ENCODE results near the gene POLR2I. TPM values are rescaled to one million over a fixed set of nuclear protein-coding genes. Genes with fewer than 3 reads are reported as not detected.
"Not testable (repeated sequence)": the region's sequence is repeated elsewhere in the genome, so short reads cannot be mapped to it uniquely, and the experiment has no call there.

POLR2I gene
- total RNA-seq, 2 donors from 2014 or later = 40.7 to 42.4 TPM

DNA sequence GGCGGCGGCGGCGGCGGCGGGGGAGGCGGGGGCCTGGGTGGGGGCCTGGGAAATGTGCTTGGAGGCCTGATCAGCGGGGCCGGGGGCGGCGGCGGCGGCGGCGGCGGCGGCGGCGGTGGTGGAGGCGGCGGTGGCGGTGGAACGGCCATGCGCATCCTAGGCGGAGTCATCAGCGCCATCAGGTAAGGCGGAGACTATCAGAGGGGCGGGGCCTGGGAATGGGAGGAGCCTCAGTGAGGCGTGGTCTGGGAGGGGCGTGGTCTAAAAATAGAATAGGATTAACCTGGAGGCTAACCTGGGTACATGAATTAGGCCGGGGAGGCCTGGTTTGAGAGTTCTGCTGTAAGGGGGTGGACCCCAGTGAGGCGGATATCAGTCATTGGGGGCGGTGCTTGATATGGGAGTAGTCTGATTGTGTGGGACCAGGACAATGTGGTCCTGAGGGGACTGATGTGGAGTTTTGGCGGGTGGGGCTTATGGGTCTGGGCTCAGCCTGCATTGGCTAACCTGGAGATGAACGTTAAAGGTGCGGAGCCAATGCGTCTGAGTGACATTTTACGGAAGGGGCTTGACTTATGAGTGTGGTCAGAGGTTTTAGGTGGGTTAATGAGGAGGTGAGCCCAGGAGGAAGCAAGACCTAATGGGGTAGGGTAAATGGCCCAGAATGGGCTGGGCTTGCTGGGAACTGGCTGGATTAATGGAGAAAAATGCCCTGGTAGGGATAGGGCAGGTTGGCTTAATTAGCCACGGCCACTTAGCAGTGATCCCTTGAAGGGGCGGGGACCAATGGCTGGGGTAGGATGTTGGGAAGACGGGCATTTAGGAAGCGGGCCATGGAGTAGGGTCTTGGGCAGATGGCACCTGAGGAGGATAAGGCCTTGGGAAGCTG lies 26.6 kb upstream of the POLR2I start:
- ATAC-seq = peak; percentile 81 to 87

DNA sequence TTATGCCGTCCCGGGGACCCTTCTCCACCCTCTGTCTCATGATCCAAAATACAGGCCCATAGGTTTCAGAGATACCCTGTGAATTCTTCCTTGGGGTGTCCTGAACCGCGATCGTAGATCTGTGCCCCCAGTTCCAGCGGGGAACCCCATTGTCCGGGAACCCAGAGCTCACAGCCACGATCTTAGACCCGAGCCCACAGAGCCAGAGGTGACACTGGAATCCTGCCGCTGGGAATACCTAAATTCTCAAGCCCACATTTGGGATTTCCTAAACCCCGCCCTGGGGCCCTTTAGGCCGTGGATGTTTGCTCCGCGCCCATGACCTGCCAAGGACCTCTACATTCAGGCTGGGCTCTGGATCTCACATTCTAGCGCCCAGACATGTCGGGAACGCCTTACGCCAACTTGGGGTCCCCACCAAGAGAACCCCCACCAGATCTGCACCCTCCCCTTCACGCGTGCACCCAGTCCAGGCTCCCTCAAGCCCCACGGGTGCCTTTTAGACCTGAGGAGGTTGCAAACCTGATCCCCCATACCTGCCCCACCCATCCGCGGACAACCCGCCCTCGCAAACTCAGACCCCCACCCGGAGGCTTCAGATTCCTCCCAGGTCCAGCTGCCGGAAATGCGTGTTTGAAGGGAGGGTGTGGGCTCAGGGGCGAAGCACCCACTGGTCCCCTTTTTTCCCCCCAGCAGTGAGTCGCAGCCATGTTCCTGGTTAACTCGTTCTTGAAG lies 25.8 kb upstream of the POLR2I start:
- Mint-ChIP-seq H3K4me1 (ENCODE audit: low read depth in 2 of 2) (peaks cover 15 to 16% of the 10 kb centered on the region in 2 donors), H3K27me3 (peaks cover 0 to 3% of the 10 kb centered on the region in 2 donors), H3K4me3 (peak overlapping the region; percentile 91), H3K36me3 (peaks cover 7% of the 10 kb centered on the region), H3K9me3 (no peaks in the 10 kb centered on the region), H3K27ac (peak overlapping the region; percentile 94 to 97)
- DNase-seq (ENCODE audit: low spot score) (no peak), ATAC-seq (peak; percentile 12 to 17)

More for the DNA sequence above, 26.6 kb upstream of the POLR2I start:
- Mint-ChIP-seq H3K4me1 (ENCODE audit: low read depth in 2 of 2) (peaks cover 15 to 16% of the 10 kb centered on the region in 2 donors), H3K27me3 (peaks cover 0 to 3% of the 10 kb centered on the region in 2 donors), H3K9me3 (no peaks in the 10 kb centered on the region), H3K4me3 (peak overlapping the region; percentile 91), H3K27ac (peak overlapping the region; percentile 94 to 97), H3K36me3 (peaks cover 7% of the 10 kb centered on the region)
- DNase-seq (ENCODE audit: low spot score) = peak; percentile 88

DNA sequence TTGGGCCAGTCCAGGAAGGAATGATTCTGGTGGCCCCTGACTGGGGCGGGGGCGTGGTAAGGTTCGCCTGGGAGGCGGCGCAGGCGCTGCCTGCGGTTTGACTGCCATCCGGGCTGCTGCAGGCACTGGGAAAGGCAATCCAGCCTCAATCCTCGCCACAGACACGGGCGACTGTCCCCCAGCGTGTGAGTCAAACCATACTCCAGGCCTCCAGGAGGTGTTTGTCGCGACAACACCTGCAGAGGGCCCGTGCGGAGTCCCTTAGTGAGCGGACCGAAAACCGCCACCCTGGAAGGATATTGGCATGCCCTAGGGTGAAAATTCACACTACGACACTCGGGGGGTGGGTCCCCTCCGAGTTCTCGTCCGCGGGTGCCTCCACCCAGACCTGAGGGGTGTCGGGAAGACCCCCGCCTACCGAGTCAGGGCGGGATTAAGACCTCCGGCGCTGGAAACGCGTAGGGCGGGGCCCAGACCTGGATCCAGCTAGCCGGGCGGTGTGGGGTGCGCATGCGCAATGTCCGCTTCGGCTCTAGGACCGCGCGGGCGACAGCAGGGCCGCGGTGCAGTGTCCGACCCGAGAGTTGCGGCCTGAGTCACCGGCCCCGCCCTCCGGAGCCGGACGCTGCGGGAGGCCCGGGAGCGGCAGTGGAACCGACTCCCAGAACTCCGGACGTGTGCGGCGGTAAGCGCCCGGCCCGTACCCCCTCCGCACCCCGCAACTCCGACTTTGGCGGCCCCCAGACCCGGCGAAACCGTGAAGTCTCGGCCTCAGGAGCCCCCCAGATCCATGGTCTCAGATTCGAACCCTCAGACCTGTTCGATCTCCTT lies 25.0 kb upstream of the POLR2I start, which contains the start of gene CAPNS1:
Gene CAPNS1 (plus strand): TSS at position 594 of the 831 bp plus-strand sequence. CDS start 946 bp downstream, outside the sequence.
- ATAC-seq = peak; percentile 92 to 94
- Mint-ChIP-seq H3K36me3 (peaks cover 7% of the 10 kb centered on the region), H3K4me1 (ENCODE audit: low read depth in 2 of 2) (peaks cover 15 to 16% of the 10 kb centered on the region in 2 donors), H3K4me3 (peak within 1 kb of the TSS; percentile 91), H3K9me3 (no peaks in the 10 kb centered on the region), H3K27me3 (peaks cover 0 to 3% of the 10 kb centered on the region in 2 donors), H3K27ac (peak within 1 kb of the TSS; percentile 94 to 97)
- DNase-seq (ENCODE audit: low spot score) = peak; percentile 98

DNA sequence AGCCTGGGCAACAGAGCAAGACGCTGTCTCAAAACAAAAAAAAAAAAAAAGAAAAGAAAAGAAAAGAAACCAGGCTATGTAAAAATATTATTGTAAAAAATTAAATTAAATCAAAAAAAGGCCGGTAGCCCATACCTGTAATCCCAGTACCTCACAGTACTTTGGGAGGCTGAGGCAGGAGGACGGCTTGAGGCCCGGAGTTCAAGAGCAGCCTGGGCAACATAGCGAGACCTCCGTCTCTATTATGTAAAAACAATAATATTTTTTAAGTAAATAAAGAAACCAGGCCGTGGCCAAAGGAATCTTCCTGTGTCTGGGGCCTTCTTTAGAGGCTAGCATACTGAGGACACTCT lies 24.4 kb upstream of the POLR2I start:
- H3K27me3 Mint-ChIP-seq = peaks cover 0 to 3% of the 10 kb centered on the region in 2 donors
- no peak for ATAC-seq
- H3K4me3 Mint-ChIP-seq = peak overlapping the region; percentile 91
- peaks cover 7% of the 10 kb centered on the region for H3K36me3 Mint-ChIP-seq
- H3K9me3 Mint-ChIP-seq = no peaks in the 10 kb centered on the region
- no peak for DNase-seq (ENCODE audit: low spot score)
- H3K4me1 Mint-ChIP-seq (ENCODE audit: low read depth in 2 of 2) = peaks cover 15 to 16% of the 10 kb centered on the region in 2 donors
- H3K27ac Mint-ChIP-seq = peak overlapping the region; percentile 94 to 97

DNA sequence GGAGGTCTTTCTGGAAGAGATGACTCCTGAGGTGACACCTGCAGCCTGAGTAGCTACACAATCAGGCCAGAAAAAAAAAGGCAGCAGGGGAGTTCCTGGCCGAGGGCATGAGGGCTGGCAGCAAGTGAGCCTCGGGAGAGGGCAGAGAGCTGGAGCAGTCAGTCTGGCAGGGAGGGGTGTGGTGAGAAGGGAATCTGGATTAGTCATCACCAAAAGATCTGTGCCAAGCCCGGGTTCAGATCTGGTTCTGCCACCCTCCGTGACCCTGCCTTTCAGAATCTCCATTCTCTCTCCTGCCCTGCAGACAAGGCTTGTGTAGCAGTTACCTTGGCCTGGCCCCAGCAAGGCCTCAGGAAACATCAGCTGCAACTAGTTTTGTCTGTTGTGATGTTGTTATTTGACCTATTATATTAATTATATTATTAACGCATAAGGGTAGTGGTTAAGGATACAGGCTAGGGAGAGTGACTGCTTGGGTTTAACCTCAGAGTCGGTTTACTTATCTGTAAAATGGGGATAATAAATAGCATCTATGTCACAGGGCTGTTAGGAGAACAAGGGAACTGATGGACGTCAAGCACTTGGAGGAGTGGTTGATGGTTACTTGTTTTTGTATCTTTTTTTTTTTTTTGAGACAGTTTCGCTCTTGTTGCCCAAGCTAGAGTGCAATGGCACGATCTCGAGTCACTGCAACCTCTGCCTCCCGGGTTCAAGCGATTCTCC lies 22.4 kb upstream of the POLR2I start:
- peaks cover 0 to 3% of the 10 kb centered on the region in 2 donors for H3K27me3 Mint-ChIP-seq
- H3K36me3 Mint-ChIP-seq = peaks cover 7% of the 10 kb centered on the region
- peaks cover 16 to 22% of the 10 kb centered on the region in 2 donors for H3K4me1 Mint-ChIP-seq (ENCODE audit: low read depth in 2 of 2)
- ATAC-seq (no peak), DNase-seq (ENCODE audit: low spot score) (no peak)
- H3K4me3 Mint-ChIP-seq = no peak overlapping the region
- H3K9me3 Mint-ChIP-seq = no peaks in the 10 kb centered on the region
- H3K27ac Mint-ChIP-seq = no peak overlapping the region

DNA sequence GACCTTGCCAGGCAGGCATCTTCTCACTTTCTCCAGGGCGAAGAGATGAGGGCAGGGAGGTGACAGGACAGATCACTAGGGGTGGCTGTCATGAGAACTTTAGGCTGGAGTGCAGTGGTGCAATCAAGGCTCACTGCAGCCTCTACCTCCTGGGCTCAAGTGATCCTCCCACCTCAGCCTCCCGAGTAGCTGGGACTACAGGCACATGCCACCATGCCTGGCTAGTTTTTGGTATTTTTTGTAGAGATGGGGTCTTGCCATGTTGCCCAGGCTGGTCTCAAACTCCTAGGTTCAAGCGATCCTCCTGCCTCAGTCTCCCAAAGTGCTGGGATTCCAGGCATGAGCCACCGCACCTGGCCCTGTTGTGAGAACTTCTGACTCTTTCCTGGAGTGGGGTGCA lies 20.2 kb upstream of the POLR2I start:
- not testable (repeated sequence) for H3K27ac Mint-ChIP-seq; DNase-seq (ENCODE audit: low spot score); H3K9me3 Mint-ChIP-seq; H3K36me3 Mint-ChIP-seq; H3K4me3 Mint-ChIP-seq; ATAC-seq; H3K27me3 Mint-ChIP-seq
- peaks cover 12 to 19% of the 10 kb centered on the region in 2 donors for H3K4me1 Mint-ChIP-seq (ENCODE audit: low read depth in 2 of 2)

DNA sequence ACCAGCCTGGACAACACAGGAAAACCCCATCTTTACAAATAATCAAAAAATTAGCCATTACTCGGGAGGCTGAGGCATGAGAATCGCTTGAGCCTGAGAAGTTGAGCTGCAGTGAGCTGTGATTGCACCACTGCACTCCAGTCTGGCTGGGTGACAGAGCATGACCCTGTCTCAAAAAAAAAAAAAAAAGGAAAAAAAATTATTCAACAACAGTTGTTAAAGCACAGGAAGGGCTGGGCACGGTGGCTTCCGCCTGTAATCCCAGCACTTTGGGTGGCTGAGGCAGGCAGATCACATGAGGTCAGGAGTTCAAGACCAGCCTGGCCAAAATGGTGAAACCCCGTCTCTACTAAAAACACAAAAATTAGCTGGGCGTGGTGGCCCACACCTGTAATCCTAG lies 16.5 kb upstream of the POLR2I start:
- not testable (repeated sequence) for H3K27me3 Mint-ChIP-seq; DNase-seq (ENCODE audit: low spot score); H3K36me3 Mint-ChIP-seq; ATAC-seq; H3K4me3 Mint-ChIP-seq; H3K9me3 Mint-ChIP-seq
- Mint-ChIP-seq H3K4me1 (ENCODE audit: low read depth in 2 of 2) (peaks cover 16 to 21% of the 10 kb centered on the region in 2 donors), H3K27ac (peak overlapping the region; percentile 79 to 88)

DNA sequence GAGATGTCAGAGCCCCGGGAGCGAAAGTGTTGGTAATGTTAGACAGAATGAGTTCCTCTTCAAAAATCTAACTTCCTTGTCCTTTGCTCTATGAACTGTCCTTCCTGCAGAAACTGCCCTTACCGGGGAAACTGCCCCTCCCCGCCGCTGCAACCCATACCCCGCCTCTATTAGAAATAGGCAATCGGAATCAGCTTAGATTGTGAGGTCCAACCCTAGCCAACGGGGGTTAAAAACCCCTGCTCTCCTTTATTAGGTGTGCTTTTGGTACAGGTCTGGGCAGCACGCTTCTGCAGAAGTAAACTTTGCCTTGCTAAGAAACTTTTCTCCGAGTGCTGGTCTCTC lies 13.7 kb upstream of the POLR2I start:
- H3K4me3 Mint-ChIP-seq = peak overlapping the region; percentile 92
- no peak for ATAC-seq

DNA sequence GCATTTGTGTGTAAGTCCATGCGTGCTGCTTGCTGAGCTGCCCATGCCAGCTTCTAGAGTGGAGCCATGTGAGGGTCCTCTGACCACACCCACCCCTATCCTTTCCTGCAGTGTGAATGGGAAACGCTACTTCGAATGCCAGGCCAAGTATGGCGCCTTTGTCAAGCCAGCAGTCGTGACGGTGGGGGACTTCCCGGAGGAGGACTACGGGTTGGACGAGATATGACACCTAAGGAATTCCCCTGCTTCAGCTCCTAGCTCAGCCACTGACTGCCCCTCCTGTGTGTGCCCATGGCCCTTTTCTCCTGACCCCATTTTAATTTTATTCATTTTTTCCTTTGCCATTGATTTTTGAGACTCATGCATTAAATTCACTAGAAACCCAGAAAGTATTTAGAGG lies 10.9 kb upstream of the POLR2I start:
- H3K4me3 Mint-ChIP-seq = no peak overlapping the region

More for the DNA sequence above, 13.7 kb upstream of the POLR2I start:
- H3K4me1 Mint-ChIP-seq (ENCODE audit: low read depth in 2 of 2) = peaks cover 18 to 27% of the 10 kb centered on the region in 2 donors
- no peaks in the 10 kb centered on the region for H3K27me3 Mint-ChIP-seq
- peaks cover 7% of the 10 kb centered on the region for H3K36me3 Mint-ChIP-seq
- no peaks in the 10 kb centered on the region for H3K9me3 Mint-ChIP-seq
- DNase-seq (ENCODE audit: low spot score) = no peak
- peak overlapping the region; percentile 93 to 96 for H3K27ac Mint-ChIP-seq

DNA sequence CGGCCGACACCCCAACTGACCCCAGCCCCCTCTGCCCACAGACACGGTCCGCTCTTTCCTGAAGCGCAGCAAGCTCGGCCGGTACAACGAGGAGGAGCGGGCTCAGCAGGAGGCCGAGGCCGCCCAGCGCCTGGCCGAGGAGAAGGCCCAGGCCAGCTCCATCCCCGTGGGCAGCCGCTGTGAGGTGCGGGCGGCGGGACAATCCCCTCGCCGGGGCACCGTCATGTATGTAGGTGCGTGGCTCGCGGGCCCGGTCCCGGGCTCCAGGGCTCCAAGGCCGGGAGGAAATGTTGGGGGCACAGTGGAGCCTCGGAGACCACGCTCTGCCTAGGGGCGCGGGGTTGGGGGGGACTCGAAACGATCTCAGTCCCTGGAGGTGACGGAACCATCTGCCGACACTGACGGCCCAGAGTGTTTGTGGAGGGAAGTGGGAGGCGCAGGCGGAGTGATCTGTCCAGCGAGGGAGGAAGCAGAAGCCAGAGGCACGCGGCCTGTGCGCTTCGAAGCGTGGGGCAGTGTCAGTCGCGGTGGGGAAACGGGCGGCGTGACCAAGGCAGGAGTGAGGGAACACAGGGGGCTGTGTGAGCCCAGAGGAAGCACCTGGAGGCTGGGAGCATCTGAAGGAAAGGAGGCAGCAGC lies 6.9 kb upstream of the POLR2I start:
- ATAC-seq (peak in 1 of 2 donors; percentile 29), DNase-seq (ENCODE audit: low spot score) (no peak)
- H3K27ac Mint-ChIP-seq = no peak overlapping the region
- H3K36me3 Mint-ChIP-seq = peaks cover 17% of the 10 kb centered on the region
- H3K4me3 Mint-ChIP-seq = no peak overlapping the region
- no peaks in the 10 kb centered on the region for H3K9me3 Mint-ChIP-seq
- H3K4me1 Mint-ChIP-seq (ENCODE audit: low read depth in 2 of 2) = peaks cover 17 to 18% of the 10 kb centered on the region in 2 donors
- H3K27me3 Mint-ChIP-seq = no peaks in the 10 kb centered on the region

More for the DNA sequence above, 10.9 kb upstream of the POLR2I start:
- Mint-ChIP-seq H3K27ac (peak overlapping the region; percentile 23 to 72), H3K27me3 (no peaks in the 10 kb centered on the region), H3K36me3 (peaks cover 7% of the 10 kb centered on the region), H3K9me3 (no peaks in the 10 kb centered on the region), H3K4me1 (ENCODE audit: low read depth in 2 of 2) (peaks cover 7 to 12% of the 10 kb centered on the region in 2 donors)
- no peak for ATAC-seq
- DNase-seq (ENCODE audit: low spot score) = no peak

DNA sequence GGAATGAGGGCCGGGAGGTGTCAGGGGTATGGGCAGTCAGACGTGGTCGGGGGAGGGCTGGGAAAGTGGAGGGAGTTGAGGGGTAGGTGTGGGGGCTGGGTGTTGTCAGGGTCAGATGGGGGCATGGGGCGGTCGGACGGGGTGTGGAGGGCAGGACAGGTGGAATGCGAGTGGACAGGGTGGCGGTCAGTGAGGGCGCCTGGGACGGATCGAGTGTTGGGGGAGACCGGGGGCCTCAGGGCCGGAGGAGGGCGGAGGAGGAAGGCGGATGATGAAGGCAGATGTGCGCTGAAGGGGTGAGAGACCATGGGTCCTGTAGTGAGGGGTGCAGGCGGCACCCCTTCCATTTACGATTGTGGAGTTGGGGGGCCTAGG lies 6.3 kb upstream of the POLR2I start:
- DNase-seq (ENCODE audit: low spot score) = no peak
- H3K9me3 Mint-ChIP-seq = no peaks in the 10 kb centered on the region
- ATAC-seq = no peak
- H3K4me3 Mint-ChIP-seq = no peak overlapping the region
- peaks cover 21 to 23% of the 10 kb centered on the region in 2 donors for H3K4me1 Mint-ChIP-seq (ENCODE audit: low read depth in 2 of 2)
- H3K27me3 Mint-ChIP-seq = no peaks in the 10 kb centered on the region
- H3K27ac Mint-ChIP-seq = no peak overlapping the region
- peaks cover 17% of the 10 kb centered on the region for H3K36me3 Mint-ChIP-seq

DNA sequence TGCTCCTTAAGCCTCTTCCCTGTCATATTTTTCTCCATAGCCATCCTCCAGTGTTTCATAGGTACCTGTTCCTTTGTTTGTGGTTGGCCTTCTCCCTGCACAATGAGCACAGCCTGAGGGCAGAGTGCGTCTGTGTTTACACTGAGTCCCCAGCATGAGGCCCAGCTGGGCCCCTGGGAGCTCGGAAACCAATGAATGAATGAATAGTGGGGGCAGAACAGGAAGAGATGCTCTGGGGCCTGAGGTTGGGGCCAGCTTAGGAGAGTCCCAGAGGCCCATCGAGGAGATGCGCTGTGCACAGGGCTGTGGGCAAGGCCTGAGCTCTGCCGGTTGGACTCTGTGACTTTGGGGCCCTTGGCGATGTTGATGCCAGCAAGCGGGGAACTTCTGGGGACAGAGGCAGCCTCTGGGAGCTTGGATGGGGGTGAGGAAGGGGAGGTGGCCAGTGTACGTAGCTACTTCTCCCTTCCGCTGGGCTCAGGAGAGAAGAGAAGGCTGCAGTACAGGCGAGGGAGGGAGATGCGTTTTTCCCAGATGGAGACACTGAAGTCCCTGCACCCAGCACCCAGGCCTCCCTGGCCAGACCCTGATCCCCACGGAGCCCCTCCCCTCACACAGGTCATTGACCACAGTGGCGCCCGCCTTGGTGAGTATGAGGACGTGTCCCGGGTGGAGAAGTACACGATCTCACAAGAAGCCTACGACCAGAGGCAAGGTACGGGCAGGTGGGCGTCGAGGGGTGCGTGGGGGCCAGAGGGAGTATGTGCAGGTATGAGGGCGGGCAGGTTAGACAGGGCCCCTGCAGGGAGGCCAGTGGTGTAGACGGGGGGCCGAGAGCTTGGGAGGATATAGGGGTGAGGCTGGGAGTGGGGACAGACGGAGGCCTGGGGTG lies 5.7 kb upstream of the POLR2I start:
- H3K27me3 Mint-ChIP-seq = no peaks in the 10 kb centered on the region
- peaks cover 12% of the 10 kb centered on the region for H3K36me3 Mint-ChIP-seq
- H3K4me1 Mint-ChIP-seq (ENCODE audit: low read depth in 2 of 2) = peaks cover 18 to 19% of the 10 kb centered on the region in 2 donors
- H3K4me3 Mint-ChIP-seq = no peak overlapping the region
- no peak for ATAC-seq
- H3K27ac Mint-ChIP-seq = peak overlapping the region in 1 of 2 donors; percentile 9
- no peak for DNase-seq (ENCODE audit: low spot score)
- no peaks in the 10 kb centered on the region for H3K9me3 Mint-ChIP-seq
